ENCODE data around the gene PDZD2.

DNA sequence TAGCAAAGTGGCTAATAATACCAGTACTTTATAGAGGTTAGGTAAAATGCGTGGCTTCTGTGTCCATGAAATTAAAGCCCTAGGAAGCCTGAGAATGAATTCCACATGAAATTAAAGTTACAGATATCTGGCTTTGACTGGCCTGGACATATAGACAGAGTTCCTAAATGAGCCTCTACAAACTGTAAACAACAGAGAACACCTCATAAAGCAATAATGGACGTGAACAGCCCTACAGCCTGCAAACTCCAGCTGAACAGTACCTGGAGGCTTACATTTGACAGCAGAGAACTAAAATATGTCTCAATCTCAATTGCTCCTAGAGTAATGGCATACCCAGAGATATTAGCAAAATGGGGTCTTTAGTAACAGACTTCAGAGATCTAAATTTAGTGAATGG is 506.4 kb downstream of the PDZD2 start:
- TF ChIP-seq CTCF (conservative IDR thresholded peaks at IDR 0.05; ENCODE audit: low read length) (no peak), EZH2phosphoT487 (IDR thresholded peaks at IDR 0.05; ENCODE audit: borderline replicate concordance) (no peak)

Data from Loucy (cell line).